Upper lobe of left lung (tissue), 4 donors: ENCODE results near the gene PROB1.

Experiments
- POLR2AphosphoS5 ChIP-seq, 2 donors: sonication (generic); formaldehyde crosslinking; IDR thresholded peaks; one replicate each; pipeline ENCODE4 v1.5.1; 2017; ENCODE audit warnings: antibody characterized with exemption in 2 of 2
- TF ChIP-seq, protein P1 (sequence below), 6 experiments: fragments of 450-650 bp in 4 of 6; fragments of 200-600 bp in 2 of 6; sonication (generic) in 2 of 6; IDR thresholded peaks; one replicate each; pipeline ENCODE4 v1.5.1; 2016 to 2019; ENCODE audit warnings: antibody characterized with exemption in 6 of 6

DNA sequence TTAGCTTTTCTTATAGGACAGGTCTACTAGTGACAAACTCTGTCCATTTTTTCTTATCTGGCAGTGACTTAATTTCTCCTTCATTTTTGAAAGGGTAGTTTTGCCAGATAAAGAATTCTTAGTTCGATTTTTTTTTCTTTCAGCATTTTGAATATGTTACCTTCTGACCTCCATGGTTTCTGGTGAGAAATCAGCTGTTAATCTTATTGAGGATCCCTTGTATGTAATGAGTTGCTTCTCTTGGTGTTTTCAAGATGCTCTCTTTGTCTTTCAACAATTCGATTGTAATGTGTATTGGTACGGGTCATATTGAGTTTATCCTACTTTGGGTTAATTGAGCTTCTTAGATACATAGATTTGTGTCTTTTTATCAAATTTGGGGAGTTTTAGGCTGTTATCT is 40.7 kb downstream of the PROB1 start:
- TF ChIP-seq, protein P1, sequence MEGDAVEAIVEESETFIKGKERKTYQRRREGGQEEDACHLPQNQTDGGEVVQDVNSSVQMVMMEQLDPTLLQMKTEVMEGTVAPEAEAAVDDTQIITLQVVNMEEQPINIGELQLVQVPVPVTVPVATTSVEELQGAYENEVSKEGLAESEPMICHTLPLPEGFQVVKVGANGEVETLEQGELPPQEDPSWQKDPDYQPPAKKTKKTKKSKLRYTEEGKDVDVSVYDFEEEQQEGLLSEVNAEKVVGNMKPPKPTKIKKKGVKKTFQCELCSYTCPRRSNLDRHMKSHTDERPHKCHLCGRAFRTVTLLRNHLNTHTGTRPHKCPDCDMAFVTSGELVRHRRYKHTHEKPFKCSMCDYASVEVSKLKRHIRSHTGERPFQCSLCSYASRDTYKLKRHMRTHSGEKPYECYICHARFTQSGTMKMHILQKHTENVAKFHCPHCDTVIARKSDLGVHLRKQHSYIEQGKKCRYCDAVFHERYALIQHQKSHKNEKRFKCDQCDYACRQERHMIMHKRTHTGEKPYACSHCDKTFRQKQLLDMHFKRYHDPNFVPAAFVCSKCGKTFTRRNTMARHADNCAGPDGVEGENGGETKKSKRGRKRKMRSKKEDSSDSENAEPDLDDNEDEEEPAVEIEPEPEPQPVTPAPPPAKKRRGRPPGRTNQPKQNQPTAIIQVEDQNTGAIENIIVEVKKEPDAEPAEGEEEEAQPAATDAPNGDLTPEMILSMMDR (IDR thresholded peaks at IDR 0.05), result no peak
- TF ChIP-seq POLR2AphosphoS5 (IDR thresholded peaks at IDR 0.05), result no peak
